ENCODE measurements around the gene REV1. TPM values are rescaled to one million over a fixed set of nuclear protein-coding genes. Genes with fewer than 3 reads are reported as not detected.

REV1 gene
- total RNA-seq, 4 donors from 2014 or later: 13.5 to 35.1 (median 17.8) TPM

DNA sequence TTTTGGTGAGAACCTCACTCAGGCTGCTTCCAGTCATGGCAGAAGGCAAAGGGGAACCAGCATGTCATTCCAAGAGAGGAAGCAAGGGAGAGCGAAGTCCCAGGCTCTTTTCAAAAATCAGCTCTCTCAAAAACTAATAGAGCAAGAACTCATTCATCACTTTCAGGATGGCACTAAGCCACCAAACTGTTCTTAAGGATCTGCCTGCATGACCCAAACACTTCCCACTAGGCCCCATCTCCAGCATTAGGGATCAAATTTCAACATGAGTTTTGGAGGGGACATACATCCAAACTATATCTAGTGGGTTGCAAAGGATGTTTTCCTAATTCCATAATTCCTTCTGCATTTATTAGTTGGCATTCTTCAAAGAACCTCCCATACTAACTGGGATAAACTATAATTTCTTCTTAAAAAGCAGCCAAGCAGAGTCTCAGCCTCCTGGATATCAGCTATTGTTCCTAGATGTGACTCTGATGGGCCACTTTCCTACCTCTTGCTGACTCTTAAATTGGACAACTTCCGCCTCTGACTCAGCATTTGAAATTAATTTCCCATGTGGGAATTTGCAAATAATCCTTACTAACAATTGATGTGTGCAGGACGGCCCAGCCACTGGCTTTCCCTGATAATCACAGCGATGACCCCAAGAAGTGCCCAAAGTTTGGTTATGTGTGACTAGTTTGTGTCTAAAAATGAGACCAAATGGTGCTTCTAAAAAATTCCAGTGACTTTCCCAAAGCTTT is 5.5 kb upstream of the REV1 start:
- ATAC-seq (no peak), DNase-seq (no peak)
- Histone ChIP-seq H3K36me3 (no peaks in the 10 kb centered on the region), H3K27me3 (peaks cover 0 to 5% (median 0%) of the 10 kb centered on the region in 3 donors), H3K9me3 (no peaks in the 10 kb centered on the region), H3K4me1 (peaks cover 4 to 5% of the 10 kb centered on the region in 2 donors), H3K4me3 (no peak overlapping the region), H3K27ac (no peak overlapping the region)
- no peak for TF ChIP-seq POLR2A (IDR thresholded peaks at IDR 0.05)
- TF ChIP-seq, protein P1, sequence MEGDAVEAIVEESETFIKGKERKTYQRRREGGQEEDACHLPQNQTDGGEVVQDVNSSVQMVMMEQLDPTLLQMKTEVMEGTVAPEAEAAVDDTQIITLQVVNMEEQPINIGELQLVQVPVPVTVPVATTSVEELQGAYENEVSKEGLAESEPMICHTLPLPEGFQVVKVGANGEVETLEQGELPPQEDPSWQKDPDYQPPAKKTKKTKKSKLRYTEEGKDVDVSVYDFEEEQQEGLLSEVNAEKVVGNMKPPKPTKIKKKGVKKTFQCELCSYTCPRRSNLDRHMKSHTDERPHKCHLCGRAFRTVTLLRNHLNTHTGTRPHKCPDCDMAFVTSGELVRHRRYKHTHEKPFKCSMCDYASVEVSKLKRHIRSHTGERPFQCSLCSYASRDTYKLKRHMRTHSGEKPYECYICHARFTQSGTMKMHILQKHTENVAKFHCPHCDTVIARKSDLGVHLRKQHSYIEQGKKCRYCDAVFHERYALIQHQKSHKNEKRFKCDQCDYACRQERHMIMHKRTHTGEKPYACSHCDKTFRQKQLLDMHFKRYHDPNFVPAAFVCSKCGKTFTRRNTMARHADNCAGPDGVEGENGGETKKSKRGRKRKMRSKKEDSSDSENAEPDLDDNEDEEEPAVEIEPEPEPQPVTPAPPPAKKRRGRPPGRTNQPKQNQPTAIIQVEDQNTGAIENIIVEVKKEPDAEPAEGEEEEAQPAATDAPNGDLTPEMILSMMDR (IDR thresholded peaks at IDR 0.05 in 4 of 5, conservative IDR thresholded peaks at IDR 0.05 in 1 of 5): no peak
- in situ Hi-C loops (cut with MboI; ENCODE audit: low sequenced_read_pairs in 4 of 4): loop anchor here (10.0 to 25.0 kb wide), 4 partner anchors 158 to 858 kb away; partner anchors contain the start of genes MITD1 (in 4 of the 4), MRPL30 (in 4 of the 4), EIF5B (in 1 of the 4) and TXNDC9 (in 1 of the 4)
- intact Hi-C loops (cut with DNase I; ENCODE audit: low total_unique reads): no loop called here

DNA sequence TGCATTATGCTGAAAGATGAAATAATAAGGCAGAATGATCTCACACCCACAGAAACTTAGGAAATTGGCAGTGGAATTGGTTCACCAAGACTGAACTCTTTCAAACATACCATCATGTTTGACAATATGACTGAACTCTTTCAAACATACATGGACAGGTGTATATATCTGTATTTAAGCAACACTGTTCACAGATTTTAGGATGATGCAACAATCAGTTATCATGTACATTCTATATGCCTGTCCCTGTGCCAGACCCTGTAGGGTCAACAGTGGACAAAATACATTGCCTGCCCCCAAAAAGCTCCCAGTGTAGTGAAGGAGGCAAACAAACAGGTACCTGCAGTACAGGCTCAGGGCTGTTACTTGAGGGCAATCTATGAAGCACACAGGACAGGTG is 2.9 kb upstream of the REV1 start:
- Histone ChIP-seq H3K27me3 (no peaks in the 10 kb centered on the region), H3K27ac (no peak overlapping the region), H3K36me3 (no peaks in the 10 kb centered on the region), H3K4me1 (peaks cover 10 to 13% of the 10 kb centered on the region in 2 donors), H3K4me3 (no peak overlapping the region), H3K9me3 (no peaks in the 10 kb centered on the region)
- ATAC-seq (no peak), DNase-seq (no peak)
- TF ChIP-seq, protein P1 (IDR thresholded peaks at IDR 0.05 in 4 of 5, conservative IDR thresholded peaks at IDR 0.05 in 1 of 5): no peak
- TF ChIP-seq POLR2A (IDR thresholded peaks at IDR 0.05): no peak
- in situ Hi-C loops (cut with MboI; ENCODE audit: low sequenced_read_pairs in 4 of 4): loop anchor here (10.0 to 25.0 kb wide), 4 partner anchors 155 to 855 kb away; partner anchors contain the start of genes MITD1 (in 4 of the 4), MRPL30 (in 4 of the 4), EIF5B (in 1 of the 4) and TXNDC9 (in 1 of the 4)
- intact Hi-C loops (cut with DNase I; ENCODE audit: low total_unique reads): loop anchor here (1.0 to 5.0 kb wide), 3 partner anchors 48 to 885 kb away; partner anchors contain the start of genes COA5 and UNC50

DNA sequence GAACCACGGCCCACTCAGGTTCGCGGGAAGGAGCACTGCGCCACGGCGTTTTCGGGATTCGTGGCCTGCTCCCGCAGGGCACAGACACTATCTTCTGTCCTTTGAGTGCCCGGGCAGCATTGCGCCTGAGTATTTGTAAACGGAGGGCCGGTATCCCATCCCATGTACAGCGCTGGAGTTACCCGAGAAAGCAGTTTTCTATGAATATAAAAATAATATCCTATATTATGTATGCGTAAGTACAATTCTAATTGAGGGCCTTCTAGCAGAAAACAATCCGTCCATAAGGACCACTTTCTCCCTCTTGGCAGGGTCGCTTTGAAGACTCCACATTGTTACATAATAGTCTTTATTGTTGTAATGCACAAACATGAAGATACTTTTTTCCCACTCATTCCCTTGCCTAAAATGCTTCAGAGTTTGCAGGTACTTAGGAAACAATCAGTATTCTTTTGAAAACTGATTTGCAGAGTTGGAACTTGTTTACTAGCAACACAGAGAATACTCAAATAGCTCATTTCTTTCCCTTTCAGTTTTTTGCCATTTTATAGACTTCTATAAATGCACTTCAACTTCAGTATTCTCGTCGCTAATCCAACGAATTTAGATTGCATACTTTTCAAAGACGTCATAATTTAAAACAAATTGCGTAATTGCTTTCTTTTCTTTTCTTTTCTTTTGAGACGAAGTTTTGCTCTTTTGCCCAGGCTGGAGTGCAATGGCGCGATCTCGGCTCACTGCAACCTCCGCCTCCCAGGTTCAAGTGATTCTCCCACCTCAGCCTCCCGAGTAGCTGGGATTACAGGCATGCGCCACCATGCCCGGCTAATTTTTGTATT is 1.0 kb upstream of the REV1 start:
- in situ Hi-C loops (cut with MboI; ENCODE audit: low sequenced_read_pairs in 4 of 4) (loop anchor here (10.0 to 25.0 kb wide), 4 partner anchors 154 to 854 kb away; partner anchors contain the start of genes MITD1 (in 4 of the 4), MRPL30 (in 4 of the 4), EIF5B (in 1 of the 4) and TXNDC9 (in 1 of the 4)), intact Hi-C loops (cut with DNase I; ENCODE audit: low total_unique reads) (loop anchor here (1.0 to 5.0 kb wide), 5 partner anchors 84 to 884 kb away; partner anchors contain the start of genes C2orf15, COA5, EIF5B and MITD1)
- ATAC-seq (no peak), DNase-seq (no peak)
- Histone ChIP-seq H3K36me3 (no peaks in the 10 kb centered on the region), H3K4me3 (peak overlapping the region; percentile 74 to 97 (median 88)), H3K4me1 (peaks cover 17 to 20% of the 10 kb centered on the region in 2 donors), H3K9me3 (no peaks in the 10 kb centered on the region), H3K27me3 (no peaks in the 10 kb centered on the region), H3K27ac (peak overlapping the region; percentile 93 to 99 (median 94))
- TF ChIP-seq POLR2A (IDR thresholded peaks at IDR 0.05): no peak
- TF ChIP-seq, protein P1 (IDR thresholded peaks at IDR 0.05 in 4 of 5, conservative IDR thresholded peaks at IDR 0.05 in 1 of 5): no peak

DNA sequence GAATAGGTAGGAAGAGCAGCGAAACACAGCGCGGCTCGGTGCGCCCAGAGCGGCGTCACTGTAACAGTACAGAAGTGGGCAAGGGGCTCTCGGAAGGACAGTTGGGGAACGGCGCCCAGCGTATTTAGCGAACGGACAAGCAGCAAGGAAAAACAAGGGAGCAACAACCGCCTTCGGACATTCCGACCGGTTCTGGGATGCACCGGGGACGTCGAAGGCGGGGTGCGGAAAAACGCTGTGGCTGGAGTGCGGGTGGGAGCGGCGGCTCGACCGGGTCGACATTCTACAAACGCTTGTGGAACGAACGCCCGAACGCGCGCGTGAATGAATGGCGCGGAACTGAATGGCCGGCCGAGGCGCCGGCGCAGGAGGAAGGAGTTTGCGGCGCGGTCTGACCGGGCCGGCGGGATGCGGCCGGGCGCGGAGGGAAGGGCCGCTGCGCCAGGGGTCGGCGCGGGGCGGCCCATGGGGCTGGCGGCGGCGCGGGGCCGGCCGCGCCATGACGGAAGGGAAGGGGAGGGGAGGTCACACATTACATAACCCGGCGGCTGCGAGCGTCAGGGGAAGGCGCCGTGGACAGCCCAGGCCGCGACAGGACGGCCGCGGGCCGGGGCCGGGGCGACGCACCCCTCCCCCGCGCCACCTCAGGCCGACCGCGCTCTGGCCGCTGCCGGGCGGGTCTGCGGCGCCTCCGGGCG is 605 bp downstream of the REV1 start:
- no peaks in the 10 kb centered on the region for H3K27me3 ChIP-seq
- peaks cover 29 to 33% of the 10 kb centered on the region in 2 donors for H3K4me1 ChIP-seq
- in situ Hi-C loops (cut with MboI; ENCODE audit: low sequenced_read_pairs in 4 of 4) (loop anchor here (10.0 to 25.0 kb wide), 4 partner anchors 144 to 852 kb away; partner anchors contain the start of genes MITD1 (in 3 of the 4), MRPL30 (in 3 of the 4), EIF5B (in 1 of the 4) and TXNDC9 (in 1 of the 4)), intact Hi-C loops (cut with DNase I; ENCODE audit: low total_unique reads) (no loop called here)
- H3K4me3 ChIP-seq: peak overlapping the region; percentile 74 to 96 (median 82)
- peak; percentile 39 to 61 for DNase-seq
- TF ChIP-seq POLR2A (IDR thresholded peaks at IDR 0.05): peak in 1 of 2 donors; percentile 54
- TF ChIP-seq, protein P1 (IDR thresholded peaks at IDR 0.05 in 4 of 5, conservative IDR thresholded peaks at IDR 0.05 in 1 of 5): no peak
- peak overlapping the region; percentile 93 to 99 (median 94) for H3K27ac ChIP-seq
- no peaks in the 10 kb centered on the region for H3K9me3 ChIP-seq
- ATAC-seq: peak; percentile 64 to 74
- H3K36me3 ChIP-seq: no peaks in the 10 kb centered on the region
